IPS-NIHi7 (cell line): ENCODE data around the gene PCDHGA9.
A peak's percentile ranks its signal among the peaks of the same experiment; 100 is the strongest.
"Not testable (repeated sequence)": the region's sequence is repeated elsewhere in the genome, so short reads cannot be mapped to it uniquely, and the experiment has no call there.

Experiments
- DNase-seq: peaks from one replicate; pipeline ENCODE4 v3.0.0; 2012; ENCODE audit warnings: mixed read lengths; ENCODE audit errors: extremely low spot score

The PCDHGA9 gene

DNA sequence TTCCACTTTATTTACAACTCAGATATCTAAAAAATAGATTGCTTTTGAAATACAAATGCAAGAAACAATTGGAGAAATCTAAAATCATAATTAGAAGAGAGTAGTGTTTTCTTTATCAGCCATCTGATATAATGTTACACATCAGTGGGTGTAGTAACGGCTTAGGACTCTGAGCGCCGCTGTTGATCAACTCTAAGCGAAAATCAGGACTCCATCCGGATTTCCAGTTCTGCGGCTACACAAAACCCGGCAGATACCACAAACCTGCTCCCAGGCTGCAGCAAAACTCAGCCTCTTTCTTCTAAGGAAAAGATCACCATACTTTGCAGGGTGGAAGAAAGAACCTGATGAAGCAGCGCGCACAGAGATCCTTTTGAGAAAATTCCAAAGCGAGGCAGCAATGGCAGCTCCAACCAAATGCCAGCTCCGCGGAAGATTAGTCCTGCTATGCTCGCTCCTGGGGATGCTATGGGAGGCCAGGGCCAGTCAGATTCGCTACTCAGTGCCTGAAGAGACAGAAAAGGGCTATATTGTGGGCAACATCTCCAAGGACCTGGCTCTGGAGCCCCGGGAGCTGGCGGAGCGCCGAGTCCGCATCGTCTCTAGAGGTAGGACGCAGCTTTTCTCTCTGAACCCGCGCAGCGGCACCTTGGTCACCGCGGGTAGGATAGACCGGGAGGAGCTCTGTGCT lies at the start of gene PCDHGA9:
TSS of gene PCDHGA9 (plus strand) at position 226 of the 691 bp plus-strand sequence. CDS start at position 401, 175 bp downstream.
- DNase-seq = peak; percentile 17

DNA sequence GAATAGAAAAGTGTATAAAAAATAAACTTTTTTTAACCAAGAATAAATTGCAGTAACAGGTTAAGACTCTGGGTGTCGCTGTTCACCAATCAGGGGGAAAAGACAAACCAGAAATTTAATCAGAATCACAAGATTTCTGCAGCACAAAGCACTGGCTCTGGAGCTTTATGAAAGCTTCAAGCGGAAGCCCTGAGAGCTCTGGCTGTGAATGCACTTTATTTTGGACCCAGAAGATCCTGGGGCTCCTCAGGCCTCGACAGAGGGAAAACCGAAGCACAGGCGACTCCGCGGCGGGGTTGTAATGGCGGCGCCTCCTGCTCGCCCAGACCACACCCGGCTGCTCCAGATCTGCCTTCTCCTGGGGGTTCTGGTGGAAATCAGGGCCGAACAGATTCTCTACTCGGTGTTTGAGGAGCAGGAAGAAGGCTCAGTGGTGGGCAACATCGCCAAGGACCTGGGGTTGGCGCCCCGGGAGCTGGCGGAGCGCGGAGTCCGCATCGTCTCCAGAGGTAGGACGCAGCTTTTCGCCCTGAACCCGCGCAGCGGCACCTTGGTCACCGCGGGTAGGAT lies 47.6 kb upstream of the PCDHGA9 start, which contains the start of gene PCDHGA4:
TSS of gene PCDHGA4 (plus strand) at position 122 of the 570 bp plus-strand sequence. CDS start at position 209, 87 bp downstream.
- no peak for DNase-seq

DNA sequence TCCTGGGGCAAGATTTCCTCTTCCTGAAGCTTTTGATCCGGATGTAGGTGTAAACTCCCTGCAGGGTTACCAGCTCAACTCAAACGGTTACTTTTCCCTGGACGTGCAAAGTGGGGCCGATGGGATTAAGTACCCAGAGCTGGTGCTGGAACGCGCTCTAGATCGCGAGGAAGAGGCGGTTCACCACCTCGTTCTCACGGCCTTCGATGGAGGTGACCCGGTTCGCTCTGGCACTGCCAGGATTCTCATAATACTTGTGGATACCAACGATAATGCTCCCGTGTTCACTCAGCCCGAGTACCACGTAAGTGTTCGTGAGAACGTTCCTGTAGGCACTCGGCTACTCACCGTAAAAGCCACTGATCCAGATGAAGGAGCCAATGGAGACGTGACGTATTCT lies 46.9 kb upstream of the PCDHGA9 start:
- DNase-seq = no peak

- no peak for DNase-seq
Measured at GRCh38 chr5:141356133-141356532, 46.4 kb upstream of the PCDHGA9 start.

DNA sequence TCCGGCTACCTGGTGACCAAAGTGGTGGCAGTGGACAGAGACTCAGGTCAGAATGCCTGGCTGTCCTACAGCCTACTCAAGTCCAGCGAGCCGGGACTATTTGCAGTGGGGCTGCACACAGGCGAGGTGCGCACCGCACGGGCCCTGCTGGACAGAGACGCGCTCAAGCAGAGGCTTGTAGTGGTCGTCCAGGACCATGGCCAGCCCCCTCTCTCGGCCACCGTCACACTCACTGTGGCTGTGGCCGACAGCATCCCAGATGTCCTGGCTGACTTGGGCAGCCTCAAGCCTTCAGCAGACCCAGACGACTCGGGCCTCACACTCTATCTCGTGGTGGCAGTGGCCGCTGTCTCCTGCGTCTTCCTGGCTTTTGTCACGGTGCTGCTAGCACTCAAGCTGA lies 45.6 kb upstream of the PCDHGA9 start:
- no peak for DNase-seq

- peak; percentile 71 for DNase-seq
Measured at GRCh38 chr5:141359790-141360426, 42.7 kb upstream of the PCDHGA9 start, which contains the start of gene PCDHGB2. Gene PCDHGB2, plus strand, starts transcription at chr5:141359994. Its CDS starts 142 bp downstream, at chr5:141360136.

DNA sequence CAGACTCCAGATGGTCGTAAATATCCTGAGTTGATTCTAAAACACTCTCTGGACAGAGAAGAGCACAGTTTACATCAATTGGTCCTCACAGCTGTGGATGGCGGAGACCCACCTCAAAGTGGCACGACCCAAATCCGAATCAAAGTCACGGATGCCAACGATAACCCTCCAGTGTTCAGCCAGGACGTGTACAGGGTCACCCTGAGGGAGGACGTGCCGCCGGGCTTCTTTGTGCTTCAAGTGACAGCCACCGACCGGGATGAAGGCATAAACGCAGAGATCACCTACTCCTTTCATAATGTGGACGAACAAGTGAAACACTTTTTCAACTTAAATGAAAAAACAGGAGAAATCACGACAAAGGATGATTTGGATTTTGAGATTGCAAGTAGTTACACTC lies 41.9 kb upstream of the PCDHGA9 start:
- DNase-seq = no peak

- DNase-seq = no peak
Measured at GRCh38 chr5:141362719-141363118, 39.9 kb upstream of the PCDHGA9 start.

DNA sequence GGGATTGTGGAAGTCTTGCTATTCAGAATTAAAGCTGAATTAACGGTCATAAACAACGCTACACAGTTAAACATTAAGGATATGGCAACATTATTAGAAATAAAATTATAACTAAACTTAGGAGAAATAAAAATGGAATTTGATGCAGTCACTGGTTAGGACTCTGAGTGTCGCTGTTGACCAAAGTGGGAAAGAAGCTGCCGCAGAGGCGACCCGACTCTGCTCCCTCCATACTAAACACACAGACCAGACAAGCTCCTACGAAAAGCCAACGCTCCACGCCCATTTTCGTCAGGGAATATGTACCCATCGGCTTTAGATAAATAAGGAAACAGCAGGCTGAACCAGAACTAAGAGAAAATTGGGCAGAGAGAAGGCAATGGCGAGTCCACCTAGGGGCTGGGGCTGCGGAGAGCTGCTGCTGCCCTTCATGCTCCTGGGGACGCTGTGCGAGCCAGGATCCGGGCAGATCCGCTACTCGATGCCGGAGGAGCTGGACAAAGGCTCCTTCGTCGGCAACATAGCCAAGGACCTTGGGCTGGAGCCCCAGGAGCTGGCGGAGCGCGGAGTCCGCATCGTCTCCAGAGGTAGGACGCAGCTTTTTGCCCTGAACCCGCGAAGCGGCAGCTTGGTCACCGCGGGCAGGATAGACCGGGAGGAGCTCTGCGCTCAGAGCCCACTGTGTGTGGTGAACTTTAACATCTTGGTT lies 38.5 kb upstream of the PCDHGA9 start, which contains the start of gene PCDHGA5:
TSS of gene PCDHGA5 (plus strand) at position 211 of the 709 bp plus-strand sequence. CDS start at position 380, 169 bp downstream.
- DNase-seq = no peak

DNA sequence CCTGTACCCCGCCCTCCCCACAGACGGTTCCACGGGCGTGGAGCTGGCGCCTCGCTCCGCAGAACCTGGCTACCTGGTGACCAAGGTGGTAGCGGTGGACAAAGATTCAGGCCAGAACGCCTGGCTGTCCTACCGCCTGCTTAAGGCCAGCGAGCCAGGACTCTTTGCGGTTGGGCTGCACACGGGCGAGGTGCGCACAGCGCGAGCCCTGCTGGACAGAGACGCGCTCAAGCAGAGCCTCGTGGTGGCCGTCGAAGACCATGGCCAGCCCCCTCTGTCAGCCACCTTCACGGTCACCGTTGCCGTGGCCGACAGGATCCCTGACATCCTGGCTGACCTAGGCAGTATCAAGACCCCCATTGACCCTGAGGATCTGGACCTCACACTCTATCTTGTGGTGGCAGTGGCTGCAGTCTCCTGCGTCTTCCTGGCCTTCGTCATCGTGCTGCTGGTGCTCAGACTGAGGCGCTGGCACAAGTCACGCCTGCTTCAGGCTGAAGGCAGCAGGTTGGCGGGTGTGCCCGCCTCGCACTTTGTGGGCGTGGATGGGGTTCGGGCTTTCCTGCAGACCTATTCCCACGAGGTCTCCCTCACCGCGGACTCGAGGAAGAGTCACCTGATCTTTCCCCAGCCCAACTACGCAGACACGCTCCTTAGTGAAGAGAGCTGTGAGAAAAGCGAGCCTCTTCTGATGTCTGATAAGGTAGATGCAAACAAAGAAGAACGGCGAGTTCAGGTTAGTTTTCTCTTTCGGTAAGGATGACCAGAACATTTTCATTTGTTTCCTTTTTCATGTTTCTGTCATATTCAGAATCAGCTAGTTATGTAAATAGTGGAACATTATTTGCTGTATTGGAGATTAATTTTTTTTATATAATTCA lies 36.3 kb upstream of the PCDHGA9 start:
- DNase-seq = no peak

GRCh38 chr5:141369994-141370848 lies 32.4 kb upstream of the PCDHGA9 start, which contains the start of gene PCDHGB3:
Gene PCDHGB3, plus strand, starts transcription at chr5:141370242. Its CDS starts 153 bp downstream, at chr5:141370395.
- DNase-seq = no peak

- DNase-seq = no peak
Measured at GRCh38 chr5:141371572-141372475, 30.8 kb upstream of the PCDHGA9 start.

DNA sequence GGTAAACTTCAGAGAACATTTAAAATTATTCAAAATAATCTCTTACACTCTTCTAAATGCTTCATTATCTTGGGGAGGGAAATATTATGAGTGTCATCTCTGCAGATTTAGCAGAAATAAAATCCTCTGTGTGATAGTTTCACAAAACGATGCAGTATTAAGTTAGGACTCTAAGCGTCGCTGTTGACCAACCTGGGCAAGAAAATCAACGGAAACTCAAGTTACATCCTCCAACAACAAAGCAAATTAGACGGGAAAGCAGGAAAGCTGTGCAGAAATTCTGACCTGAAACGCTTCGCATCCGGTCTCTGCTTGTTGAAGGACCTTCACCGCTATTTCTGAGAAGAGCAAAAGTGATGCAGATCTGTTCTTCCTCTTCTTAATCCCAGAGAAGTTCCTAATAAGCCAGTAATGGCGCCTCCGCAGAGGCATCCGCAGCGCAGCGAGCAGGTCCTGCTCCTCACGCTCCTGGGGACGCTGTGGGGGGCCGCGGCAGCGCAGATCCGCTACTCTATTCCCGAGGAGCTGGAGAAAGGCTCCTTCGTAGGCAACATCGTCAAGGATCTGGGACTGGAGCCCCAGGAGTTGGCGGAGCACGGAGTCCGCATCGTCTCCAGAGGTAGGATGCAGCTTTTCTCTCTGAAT lies 28.8 kb upstream of the PCDHGA9 start, which contains the start of gene PCDHGA6:
TSS of gene PCDHGA6 (plus strand) at position 219 of the 645 bp plus-strand sequence. CDS start at position 412, 193 bp downstream.
- no peak for DNase-seq

- no peak for DNase-seq
Measured at GRCh38 chr5:141374627-141375026, 28.0 kb upstream of the PCDHGA9 start.

GRCh38 chr5:141375444-141376155 lies 27.0 kb upstream of the PCDHGA9 start:
- DNase-seq = not testable (repeated sequence)

GRCh38 chr5:141382469-141383294 lies 19.9 kb upstream of the PCDHGA9 start, which contains the start of gene PCDHGA7:
Gene PCDHGA7, plus strand, starts transcription at chr5:141382742. Its CDS starts 158 bp downstream, at chr5:141382900.
- DNase-seq = no peak
